Chondrocyte (in vitro differentiated cells): ENCODE data around the gene NENF. TPM values are rescaled to one million over a fixed set of nuclear protein-coding genes. Genes with fewer than 3 reads are reported as not detected.

Source experiments
- DNase-seq: peaks from one replicate; pipeline ENCODE4 v3.0.0; 2021; ENCODE audit warnings: mixed read lengths, low spot score
- H3K27ac Mint-ChIP-seq: one replicate; pipeline ENCODE4 v1.8.0; 2021; ENCODE audit warnings: mild to moderate bottlenecking, moderate library complexity, mixed read lengths; ENCODE audit not compliant: unreplicated experiment
- H3K27me3 Mint-ChIP-seq: 2 replicates; pipeline ENCODE4 v1.8.0; 2021; ENCODE audit warnings: low read depth, mixed read lengths
- H3K36me3 Mint-ChIP-seq: 2 replicates; pipeline ENCODE4 v1.8.0; 2021; ENCODE audit warnings: low read depth, mixed read lengths
- H3K4me1 Mint-ChIP-seq: 2 replicates; pipeline ENCODE4 v1.8.0; 2021; ENCODE audit warnings: low read depth, mild to moderate bottlenecking, mixed read lengths
- H3K4me3 Mint-ChIP-seq: one replicate; pipeline ENCODE4 v1.8.0; 2021; ENCODE audit warnings: mild to moderate bottlenecking, moderate library complexity, mixed read lengths; ENCODE audit not compliant: unreplicated experiment
- H3K9me3 Mint-ChIP-seq: 2 replicates; pipeline ENCODE4 v1.8.0; 2021; ENCODE audit warnings: low read depth, mixed read lengths
- total RNA-seq: library from RNA; stranded (reverse); gene quantifications from 3 replicates; pipeline ENCODE4 v1.2.1, GENCODE V29; 2021
- TF ChIP-seq, protein P1 (sequence below): fragments of 200-600 bp; sonication (generic); IDR thresholded peaks from 2 replicates; pipeline ENCODE4 v1.5.0; 2021; ENCODE audit warnings: antibody characterized with exemption, mild to moderate bottlenecking, moderate library complexity

NENF gene
- total RNA-seq, 1 donor from 2014 or later: 48.6 TPM

DNA sequence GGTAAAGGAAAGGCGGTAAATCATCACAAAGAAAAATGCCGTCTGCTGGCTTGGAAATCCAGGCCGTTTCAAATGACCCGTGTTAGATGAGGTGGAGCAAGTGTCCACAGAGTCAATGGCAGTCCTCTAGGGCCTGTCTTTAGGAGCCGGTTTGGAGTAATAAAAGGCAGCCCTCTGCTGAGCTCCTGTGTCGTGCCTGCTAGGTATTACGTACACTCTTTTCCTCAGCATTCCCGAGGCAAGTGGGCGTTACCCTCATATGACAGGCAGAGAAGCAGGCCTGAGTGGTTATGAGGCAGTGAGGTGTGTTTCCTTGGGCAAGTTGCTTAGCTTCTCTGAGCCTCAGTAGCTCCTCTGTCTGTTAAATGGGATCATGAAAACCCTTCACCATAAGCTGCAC lies 7.7 kb downstream of the NENF start:
- H3K4me1 Mint-ChIP-seq: peaks cover 4% of the 10 kb centered on the region
- DNase-seq: no peak
- no peaks in the 10 kb centered on the region for H3K27me3 Mint-ChIP-seq
- TF ChIP-seq, protein P1, sequence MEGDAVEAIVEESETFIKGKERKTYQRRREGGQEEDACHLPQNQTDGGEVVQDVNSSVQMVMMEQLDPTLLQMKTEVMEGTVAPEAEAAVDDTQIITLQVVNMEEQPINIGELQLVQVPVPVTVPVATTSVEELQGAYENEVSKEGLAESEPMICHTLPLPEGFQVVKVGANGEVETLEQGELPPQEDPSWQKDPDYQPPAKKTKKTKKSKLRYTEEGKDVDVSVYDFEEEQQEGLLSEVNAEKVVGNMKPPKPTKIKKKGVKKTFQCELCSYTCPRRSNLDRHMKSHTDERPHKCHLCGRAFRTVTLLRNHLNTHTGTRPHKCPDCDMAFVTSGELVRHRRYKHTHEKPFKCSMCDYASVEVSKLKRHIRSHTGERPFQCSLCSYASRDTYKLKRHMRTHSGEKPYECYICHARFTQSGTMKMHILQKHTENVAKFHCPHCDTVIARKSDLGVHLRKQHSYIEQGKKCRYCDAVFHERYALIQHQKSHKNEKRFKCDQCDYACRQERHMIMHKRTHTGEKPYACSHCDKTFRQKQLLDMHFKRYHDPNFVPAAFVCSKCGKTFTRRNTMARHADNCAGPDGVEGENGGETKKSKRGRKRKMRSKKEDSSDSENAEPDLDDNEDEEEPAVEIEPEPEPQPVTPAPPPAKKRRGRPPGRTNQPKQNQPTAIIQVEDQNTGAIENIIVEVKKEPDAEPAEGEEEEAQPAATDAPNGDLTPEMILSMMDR: no peak
- H3K27ac Mint-ChIP-seq: no peak overlapping the region
- H3K36me3 Mint-ChIP-seq: peaks cover 1% of the 10 kb centered on the region
- no peak overlapping the region for H3K4me3 Mint-ChIP-seq
- no peaks in the 10 kb centered on the region for H3K9me3 Mint-ChIP-seq

DNA sequence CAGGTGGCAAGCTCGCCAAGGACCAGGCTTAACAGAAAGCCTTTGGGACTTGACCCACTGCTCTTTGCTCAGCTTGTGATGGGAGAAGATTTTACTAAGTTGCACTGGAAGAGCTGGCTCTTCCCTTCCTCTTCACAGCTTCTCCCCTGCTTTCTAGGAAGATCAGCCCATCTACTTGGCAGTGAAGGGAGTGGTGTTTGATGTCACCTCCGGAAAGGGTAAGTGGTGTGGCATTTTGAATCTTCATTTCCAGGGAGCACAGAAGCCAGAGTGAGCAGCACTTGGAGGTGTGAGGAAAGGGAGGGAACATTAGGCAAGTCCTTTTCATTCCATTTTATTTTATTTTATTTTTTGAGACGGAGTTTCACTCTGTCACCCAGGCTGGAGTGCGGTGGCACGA lies 9.7 kb downstream of the NENF start:
- peaks cover 4% of the 10 kb centered on the region for H3K4me1 Mint-ChIP-seq

DNA sequence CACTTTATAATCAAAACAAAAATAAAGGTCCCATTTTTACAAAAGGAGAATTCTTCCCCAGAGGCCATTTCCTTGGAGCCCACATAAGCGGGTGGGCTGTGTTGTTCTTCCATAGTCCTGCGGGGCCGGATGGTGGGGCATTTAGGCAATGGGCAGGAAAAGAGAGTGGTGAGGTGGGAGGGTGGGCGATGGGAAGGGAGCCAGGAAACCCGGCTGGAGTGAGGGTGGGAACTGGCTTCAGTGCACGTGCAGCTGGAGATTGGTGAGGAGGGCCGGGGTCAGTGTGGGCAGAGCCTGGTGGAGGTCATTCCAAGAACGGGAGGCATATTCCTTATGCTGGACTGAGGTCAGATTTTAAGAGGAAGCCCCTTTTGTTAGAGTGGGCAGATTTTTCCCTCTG lies 13.6 kb downstream of the NENF start:
- no peak overlapping the region for H3K27ac Mint-ChIP-seq
- H3K36me3 Mint-ChIP-seq: peaks cover 6% of the 10 kb centered on the region
- H3K27me3 Mint-ChIP-seq: no peaks in the 10 kb centered on the region
- DNase-seq: no peak
- no peak overlapping the region for H3K4me3 Mint-ChIP-seq
- TF ChIP-seq, protein P1: no peak
- no peaks in the 10 kb centered on the region for H3K4me1 Mint-ChIP-seq
- H3K9me3 Mint-ChIP-seq: no peaks in the 10 kb centered on the region

More for the DNA sequence above, 9.7 kb downstream of the NENF start:
- TF ChIP-seq, protein P1: no peak
- no peak overlapping the region for H3K4me3 Mint-ChIP-seq
- no peak for DNase-seq
- peaks cover 6% of the 10 kb centered on the region for H3K36me3 Mint-ChIP-seq
- no peaks in the 10 kb centered on the region for H3K9me3 Mint-ChIP-seq
- H3K27ac Mint-ChIP-seq: no peak overlapping the region
- no peaks in the 10 kb centered on the region for H3K27me3 Mint-ChIP-seq

DNA sequence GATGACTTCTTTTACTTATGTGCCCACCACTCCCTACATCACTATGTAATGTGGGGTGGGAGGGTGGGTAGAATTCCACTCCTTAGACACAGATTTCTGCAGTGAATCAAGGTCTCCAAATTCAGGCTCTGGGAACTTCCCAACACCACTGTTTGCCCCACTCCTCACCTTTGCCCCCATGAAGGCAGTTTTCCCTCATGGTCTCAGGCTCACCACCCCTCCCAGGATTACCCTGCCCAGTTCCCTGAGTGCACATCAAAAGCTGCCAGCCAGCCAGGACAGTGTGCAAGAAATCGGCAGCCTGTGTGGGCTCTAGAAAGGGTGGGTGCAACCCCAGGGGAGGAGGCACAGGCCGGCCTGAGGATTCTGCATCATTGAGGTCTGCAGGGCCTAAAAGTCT lies 14.8 kb downstream of the NENF start:
- no peaks in the 10 kb centered on the region for H3K27me3 Mint-ChIP-seq
- H3K4me3 Mint-ChIP-seq: no peak overlapping the region
- H3K27ac Mint-ChIP-seq: no peak overlapping the region
- no peaks in the 10 kb centered on the region for H3K9me3 Mint-ChIP-seq
- peaks cover 2% of the 10 kb centered on the region for H3K4me1 Mint-ChIP-seq
- TF ChIP-seq, protein P1: no peak
- DNase-seq: peak; percentile 28
- peaks cover 6% of the 10 kb centered on the region for H3K36me3 Mint-ChIP-seq

DNA sequence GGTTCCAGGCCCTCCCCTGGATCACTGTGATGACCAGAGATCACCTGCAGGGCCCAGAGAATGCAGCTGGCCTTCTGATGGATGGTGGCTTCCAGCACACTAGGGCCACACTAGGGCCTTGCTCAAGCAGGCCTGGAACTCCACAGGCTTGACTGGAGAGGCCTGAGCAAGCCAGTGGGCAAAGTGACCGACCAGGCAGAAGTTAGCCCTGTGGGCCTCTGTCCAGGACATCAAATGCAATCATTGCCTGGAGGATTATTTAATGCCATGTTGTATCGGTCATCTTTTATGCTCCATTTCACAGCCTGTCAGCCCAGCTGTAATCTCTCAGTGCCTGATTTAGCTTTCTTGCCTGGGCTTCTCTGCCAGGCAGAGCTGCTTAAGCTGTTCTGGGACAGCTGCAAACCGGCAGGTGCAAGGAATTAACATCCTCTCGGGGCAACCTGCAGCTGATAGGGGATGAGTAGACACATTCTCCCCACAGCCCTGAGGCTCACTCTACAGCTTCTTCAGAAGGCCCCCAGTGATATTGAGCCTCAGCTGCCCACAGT lies 17.7 kb downstream of the NENF start:
- DNase-seq: peak; percentile 28

More for the DNA sequence above, 17.7 kb downstream of the NENF start:
- no peaks in the 10 kb centered on the region for H3K9me3 Mint-ChIP-seq
- H3K27me3 Mint-ChIP-seq: no peaks in the 10 kb centered on the region
- H3K27ac Mint-ChIP-seq: no peak overlapping the region
- TF ChIP-seq, protein P1: no peak
- peaks cover 5% of the 10 kb centered on the region for H3K36me3 Mint-ChIP-seq
- H3K4me1 Mint-ChIP-seq: peaks cover 11% of the 10 kb centered on the region
- no peak overlapping the region for H3K4me3 Mint-ChIP-seq
